DMS53 (cell line): Measurements from ENCODE around the gene ANKLE1.

Experiments used
- DNase-seq: peaks from one replicate; lab custom pipeline; 2025; lab: John Stamatoyannopoulos, UW

Gene ANKLE1

GRCh38 chr19:17327654-17328516, 46.2 kb downstream of the ANKLE1 start:
- DNase-seq = peak; percentile 97

GRCh38 chr19:17328517-17329365, 47.0 kb downstream of the ANKLE1 start:
- peak; percentile 71 for DNase-seq

- peak; percentile 59 for DNase-seq
Observed at GRCh38 chr19:17329366-17330261, 47.9 kb downstream of the ANKLE1 start.

- DNase-seq = no peak
Observed at GRCh38 chr19:17330262-17331044, 48.8 kb downstream of the ANKLE1 start.

GRCh38 chr19:17331045-17331558, 49.4 kb downstream of the ANKLE1 start:
- peak; percentile 75 for DNase-seq

GRCh38 chr19:17332360-17332676, 50.6 kb downstream of the ANKLE1 start:
- no peak for DNase-seq

- DNase-seq = peak; percentile 63
Observed at GRCh38 chr19:17332677-17333581, 51.2 kb downstream of the ANKLE1 start.

GRCh38 chr19:17333611-17334413, 52.1 kb downstream of the ANKLE1 start:
- DNase-seq = no peak

- peak; percentile 98 for DNase-seq
Observed at GRCh38 chr19:17334414-17335409, 53.0 kb downstream of the ANKLE1 start, which contains the start of gene ANO8. Gene ANO8 (minus strand): TSS chr19:17334855. CDS start chr19:17334670, 185 bp downstream.

GRCh38 chr19:17335575-17335974, 53.9 kb downstream of the ANKLE1 start:
- DNase-seq = peak; percentile 34
